ENCODE data around the gene ABHD8. TPM values are rescaled to one million over a fixed set of nuclear protein-coding genes. Genes with fewer than 3 reads are reported as not detected.
"Not testable (repeated sequence)": the region's sequence is repeated elsewhere in the genome, so short reads cannot be mapped to it uniquely, and the experiment has no call there.

The ABHD8 gene
- total RNA-seq, 1 donor from 2014 or later = 9.5 TPM

- peak; percentile 44 for DNase-seq
These were observed 9.0 kb downstream of the ABHD8 start for GRCh38 chr19:17294051-17294891.

- DNase-seq = no peak
These were observed 9.6 kb downstream of the ABHD8 start for GRCh38 chr19:17293605-17294004.

- DNase-seq = peak; percentile 92
These were observed 10.7 kb downstream of the ABHD8 start for GRCh38 chr19:17292301-17293074.

GRCh38 chr19:17289489-17289888, 13.7 kb downstream of the ABHD8 start:
- peak; percentile 92 for DNase-seq

- DNase-seq = no peak
These were observed 16.5 kb downstream of the ABHD8 start for GRCh38 chr19:17286752-17287151.

- no peak for DNase-seq
These were observed 17.0 kb downstream of the ABHD8 start for GRCh38 chr19:17286263-17286662.

GRCh38 chr19:17285415-17286135, 17.6 kb downstream of the ABHD8 start:
- no peak for DNase-seq

- no peak for DNase-seq
These were observed 19.7 kb downstream of the ABHD8 start for GRCh38 chr19:17283504-17283996.

GRCh38 chr19:17282488-17283125, 20.6 kb downstream of the ABHD8 start:
- peak; percentile 87 for DNase-seq

- DNase-seq = peak; percentile 39
These were observed 21.6 kb downstream of the ABHD8 start, which contains the start of gene ANKLE1 for GRCh38 chr19:17281391-17282304. Gene ANKLE1 (plus strand): TSS chr19:17281901. CDS start chr19:17281921, 20 bp downstream.

GRCh38 chr19:17279436-17279835, 23.8 kb downstream of the ABHD8 start:
- no peak for DNase-seq

- no peak for DNase-seq
These were observed 27.6 kb downstream of the ABHD8 start for GRCh38 chr19:17275441-17276175.

GRCh38 chr19:17274892-17275291, 28.3 kb downstream of the ABHD8 start:
- DNase-seq = not testable (repeated sequence)

GRCh38 chr19:17268754-17269153, 34.5 kb downstream of the ABHD8 start:
- DNase-seq = no peak

GRCh38 chr19:17266975-17267788, 36.0 kb downstream of the ABHD8 start, which contains the start of gene BABAM1:
Gene BABAM1 (plus strand): TSS chr19:17267443. CDS start chr19:17268807, 1,364 bp downstream.
- DNase-seq = peak; percentile 100

- no peak for DNase-seq
These were observed 36.6 kb downstream of the ABHD8 start for GRCh38 chr19:17266589-17266974.

GRCh38 chr19:17266026-17266425, 37.2 kb downstream of the ABHD8 start:
- DNase-seq = no peak

- DNase-seq = peak; percentile 91
These were observed 38.6 kb downstream of the ABHD8 start, which contains the start of gene USHBP1 for GRCh38 chr19:17264641-17264979. Gene USHBP1 (minus strand): TSS chr19:17264745. CDS start chr19:17264299, 446 bp downstream.
